Frontal cortex (tissue), 4 donors: Measurements from ENCODE around the gene RNF26. TPM values are rescaled to one million over a fixed set of nuclear protein-coding genes. Genes with fewer than 3 reads are reported as not detected.
A peak's percentile ranks its signal among the peaks of the same experiment; 100 is the strongest.

Experiments used
- DNase-seq, 2 donors: peaks; one replicate each; pipeline ENCODE4 v3.0.0; 2012; ENCODE audit warnings: low spot score in 2 of 2
- FAIRE-seq: peaks from 2 replicates; lab custom pipeline; 2012; peaks lifted over from hg19 to GRCh38; lab: Jason Lieb, UNC
- total RNA-seq: library from RNA; depleted of rRNA; stranded (reverse); fragments of >200 nt; gene quantifications from one replicate; pipeline ENCODE4 v1.2.3, GENCODE V29; 2014
- donor health status: control.
- donor health status: control.
- donor health status: control.

Gene RNF26
- total RNA-seq, 1 donor from 2014 or later: 2.9 TPM

DNA sequence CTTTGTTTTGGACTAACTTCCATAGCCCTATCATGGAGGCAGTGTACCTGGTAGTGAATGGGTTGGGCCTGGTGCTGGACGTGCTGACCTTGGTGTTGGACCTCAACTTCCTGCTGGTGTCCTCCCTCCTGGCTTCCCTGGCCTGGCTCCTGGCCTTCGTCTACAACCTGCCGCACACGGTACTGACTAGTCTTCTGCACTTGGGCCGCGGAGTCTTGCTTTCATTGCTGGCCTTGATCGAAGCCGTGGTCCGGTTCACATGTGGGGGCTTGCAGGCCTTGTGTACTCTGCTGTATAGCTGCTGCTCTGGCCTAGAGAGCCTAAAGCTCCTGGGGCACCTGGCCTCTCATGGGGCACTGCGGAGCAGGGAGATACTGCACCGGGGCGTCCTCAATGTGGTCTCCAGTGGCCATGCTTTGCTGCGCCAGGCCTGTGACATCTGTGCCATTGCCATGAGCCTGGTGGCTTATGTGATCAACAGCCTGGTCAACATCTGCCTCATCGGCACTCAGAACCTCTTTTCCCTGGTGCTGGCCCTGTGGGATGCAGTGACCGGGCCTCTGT, 846 bp downstream of the RNF26 start:
- FAIRE-seq: no peak
- DNase-seq: no peak

GRCh38 chr11:119335655-119336543, 1.6 kb downstream of the RNF26 start:
- FAIRE-seq (no peak), DNase-seq (peak in 1 of 2 donors; percentile 31)

- DNase-seq (no peak), FAIRE-seq (no peak)
These were observed 2.6 kb downstream of the RNF26 start for GRCh38 chr11:119336744-119337469.

GRCh38 chr11:119337581-119338317, 3.4 kb downstream of the RNF26 start:
- FAIRE-seq (no peak), DNase-seq (no peak)

DNA sequence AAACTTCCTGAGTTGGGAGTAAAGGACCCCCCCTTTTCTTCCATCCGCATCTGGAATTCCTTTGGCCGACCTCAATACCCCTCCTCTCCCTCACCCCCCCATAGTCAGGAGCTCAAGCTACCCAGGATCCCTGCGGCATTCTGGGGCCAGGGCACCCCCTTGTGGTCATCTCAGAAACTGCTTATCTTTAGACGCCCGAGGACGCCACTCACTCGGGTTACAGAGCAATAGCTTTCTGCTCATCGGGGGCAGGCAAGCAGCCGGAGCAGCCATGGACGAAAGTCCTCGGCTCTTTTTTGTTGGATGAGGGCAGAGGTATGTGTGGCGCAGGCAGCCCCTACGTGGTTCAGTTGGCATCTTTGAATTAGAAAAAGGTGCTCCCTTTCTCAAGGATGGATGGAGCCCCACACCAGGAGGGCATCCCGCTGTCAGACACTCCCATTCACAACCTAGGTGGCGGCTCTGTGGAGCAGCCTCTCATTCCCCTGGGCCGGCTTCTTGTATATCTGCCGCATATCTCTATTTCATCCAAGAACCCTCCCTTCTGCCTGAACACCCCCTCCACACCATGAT, 4.1 kb downstream of the RNF26 start:
- DNase-seq (peak; percentile 81 to 83), FAIRE-seq (no peak)

- no peak for FAIRE-seq
- DNase-seq: no peak
These were observed 4.8 kb downstream of the RNF26 start for GRCh38 chr11:119338965-119339588.

GRCh38 chr11:119339589-119340334, 5.4 kb downstream of the RNF26 start:
- FAIRE-seq: no peak
- DNase-seq: peak; percentile 88 to 90

DNA sequence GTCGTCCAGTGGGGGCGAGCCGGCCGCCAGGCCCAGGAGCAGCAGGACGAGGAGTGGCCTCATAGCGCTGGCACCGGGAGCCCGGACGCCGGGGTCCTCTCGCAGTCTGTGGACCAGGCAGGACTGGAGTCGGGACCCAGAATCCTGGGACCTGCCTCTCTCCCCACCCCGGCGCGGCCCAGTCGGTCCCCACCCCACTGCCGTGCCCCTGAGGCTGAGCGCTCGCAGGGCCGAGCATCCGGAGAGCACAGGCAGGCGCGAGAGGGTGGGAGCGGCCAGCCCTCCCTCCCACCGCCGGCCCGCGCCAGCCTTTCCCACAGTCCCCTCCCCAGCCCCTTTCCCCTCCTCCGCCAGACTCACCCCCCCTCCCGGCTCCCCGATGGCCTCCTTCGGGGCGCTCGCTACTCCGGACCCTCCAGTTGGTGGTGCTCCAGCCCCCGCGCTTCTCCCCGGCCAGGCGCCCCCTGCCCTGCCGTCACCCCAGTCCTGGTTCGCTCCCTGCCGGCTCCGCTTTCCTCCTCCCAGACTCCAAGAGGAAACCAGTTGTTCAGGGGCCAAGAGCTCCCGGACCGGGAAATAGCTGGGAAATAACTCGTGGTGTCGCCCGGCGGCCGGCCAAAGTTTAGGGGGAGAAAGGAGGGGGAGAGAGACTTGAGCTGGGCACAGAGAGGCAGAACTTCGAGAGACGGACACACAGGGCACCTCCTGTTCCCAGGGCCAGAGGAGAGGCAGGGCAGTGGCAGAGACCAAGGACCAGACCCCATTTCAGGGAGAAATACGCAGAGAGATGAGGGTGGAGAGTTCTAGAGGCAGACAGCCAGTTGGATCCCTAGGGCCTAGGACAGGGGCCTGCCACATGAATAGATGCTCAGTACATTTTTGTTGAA, 6.3 kb downstream of the RNF26 start, which contains the start of gene C1QTNF5:
Gene C1QTNF5 (minus strand): TSS at position 549 of the 887 bp plus-strand sequence. CDS start 486 bp downstream, at position 63.
- FAIRE-seq: no peak
- peak in 1 of 2 donors; percentile 76 for DNase-seq

DNA sequence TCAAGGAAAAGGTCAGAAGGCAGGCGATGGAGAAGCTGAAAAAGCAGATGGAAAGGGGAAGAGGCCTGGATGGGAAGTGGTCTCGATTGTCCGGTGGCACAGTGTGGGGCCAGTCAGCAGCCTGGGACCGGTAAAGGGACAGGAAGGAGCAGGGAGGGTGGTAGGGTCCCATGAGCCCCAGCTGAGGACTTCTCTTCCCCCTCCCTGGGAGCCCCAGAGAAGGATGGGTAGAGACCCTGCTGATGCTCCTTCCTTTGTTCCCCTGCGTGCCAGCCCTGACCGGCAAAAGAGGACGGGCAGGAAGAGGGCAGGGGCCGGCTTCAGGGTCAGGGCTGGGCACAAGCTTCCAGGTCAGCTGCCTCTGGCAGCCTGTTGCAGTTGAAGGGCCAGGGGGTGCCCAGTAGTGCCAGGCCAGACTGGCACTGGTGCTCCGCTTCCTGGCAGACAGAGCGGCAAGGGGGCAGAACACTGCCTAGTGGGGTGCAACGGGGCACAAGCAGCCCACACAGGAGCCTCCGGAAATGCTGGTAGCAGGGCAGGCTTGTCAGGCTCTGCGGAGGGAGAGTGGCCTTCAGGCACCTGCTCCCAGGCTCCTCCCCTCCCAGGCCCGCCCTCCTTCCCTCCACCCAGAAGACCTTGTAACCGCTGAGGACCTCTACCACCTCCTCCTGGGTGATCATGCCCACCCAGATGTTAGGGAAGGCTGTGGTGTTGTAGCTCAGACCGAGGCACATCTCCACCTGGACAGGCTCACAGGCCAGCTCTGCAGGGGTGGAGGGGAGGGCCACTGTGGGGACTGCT, 7.1 kb downstream of the RNF26 start:
- FAIRE-seq: no peak
- no peak for DNase-seq

- DNase-seq (no peak), FAIRE-seq (no peak)
These were observed 7.6 kb downstream of the RNF26 start for GRCh38 chr11:119342023-119342300.

DNA sequence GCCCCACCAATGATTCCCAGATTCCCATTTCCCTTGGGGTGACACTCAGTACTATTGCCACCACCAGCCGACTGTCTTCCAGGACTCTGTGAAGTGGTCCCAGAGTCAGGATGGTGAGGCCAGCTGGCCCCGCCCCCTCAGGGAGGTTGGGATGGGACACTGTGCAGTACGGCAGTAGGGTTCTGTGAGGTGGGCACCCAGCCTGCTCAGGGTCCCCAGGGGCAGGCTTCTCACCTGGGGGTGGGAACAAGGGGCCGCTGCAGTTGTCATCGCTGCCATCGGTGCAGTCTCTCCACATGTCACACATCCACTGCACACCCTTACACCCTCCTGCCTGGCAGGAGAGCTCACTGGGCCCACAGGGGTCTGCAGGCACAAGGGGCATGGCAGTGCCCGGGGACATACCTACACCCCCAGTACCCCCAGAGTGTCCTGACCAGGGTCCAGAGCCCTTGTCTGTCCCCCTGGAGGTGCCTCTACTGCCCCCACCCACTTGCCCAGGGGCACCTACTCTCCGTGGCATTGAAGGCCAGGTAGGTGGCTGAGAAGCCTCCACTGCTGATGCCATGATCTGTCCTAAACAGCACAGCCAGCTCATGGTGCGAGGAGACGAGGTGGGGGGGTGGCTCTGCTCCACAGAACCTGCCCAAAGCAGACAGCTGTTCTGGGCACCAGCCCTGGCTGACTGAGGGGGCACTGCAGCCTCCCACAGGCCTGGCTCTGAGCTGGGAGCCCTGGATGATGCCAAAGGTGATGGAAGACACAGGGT, 8.2 kb downstream of the RNF26 start:
- DNase-seq (no peak), FAIRE-seq (no peak)

DNA sequence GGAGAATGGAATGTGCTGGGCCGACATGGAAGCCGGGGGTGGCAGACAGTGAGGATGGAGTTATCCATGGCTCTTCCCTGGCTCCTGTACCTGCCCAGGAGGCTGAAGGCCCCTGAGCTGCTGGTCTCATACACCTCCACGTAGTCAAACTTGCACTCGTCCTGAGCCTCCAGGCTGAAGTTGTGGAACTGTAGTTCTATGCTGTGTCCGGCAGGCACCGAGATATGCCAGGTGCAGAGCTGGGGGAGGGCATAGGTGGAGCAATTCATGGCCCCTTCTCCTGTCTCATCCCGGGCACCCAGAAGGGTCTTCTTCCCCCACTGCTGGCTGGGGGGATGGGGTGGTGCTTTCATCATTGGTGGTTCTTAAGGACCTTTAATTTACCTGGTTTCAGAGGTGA, 9.4 kb downstream of the RNF26 start:
- no peak for DNase-seq
- FAIRE-seq: no peak

- DNase-seq (no peak), FAIRE-seq (no peak)
These were observed 10.1 kb downstream of the RNF26 start for GRCh38 chr11:119344291-119345010.

DNA sequence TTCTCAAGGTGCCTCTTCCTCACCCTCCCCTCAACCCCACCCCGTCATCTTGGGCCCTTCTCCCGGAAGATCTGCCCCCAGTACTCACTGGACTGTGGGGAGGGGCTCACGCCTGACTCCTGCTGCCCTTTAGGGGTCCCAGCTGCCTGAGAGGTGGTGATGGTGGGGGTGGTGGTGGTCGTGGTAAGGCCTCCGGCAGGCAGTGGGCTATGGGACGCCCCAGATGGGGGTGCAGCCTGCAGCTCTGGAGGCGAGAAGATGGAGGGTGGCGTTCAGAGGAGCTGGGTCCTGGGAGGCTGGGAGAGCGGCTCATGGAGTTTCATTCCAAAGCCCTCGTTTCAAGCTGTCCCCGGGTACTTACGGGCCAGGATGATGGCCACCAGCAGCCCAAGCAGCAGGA, 11.4 kb downstream of the RNF26 start:
- FAIRE-seq (no peak), DNase-seq (no peak)

DNA sequence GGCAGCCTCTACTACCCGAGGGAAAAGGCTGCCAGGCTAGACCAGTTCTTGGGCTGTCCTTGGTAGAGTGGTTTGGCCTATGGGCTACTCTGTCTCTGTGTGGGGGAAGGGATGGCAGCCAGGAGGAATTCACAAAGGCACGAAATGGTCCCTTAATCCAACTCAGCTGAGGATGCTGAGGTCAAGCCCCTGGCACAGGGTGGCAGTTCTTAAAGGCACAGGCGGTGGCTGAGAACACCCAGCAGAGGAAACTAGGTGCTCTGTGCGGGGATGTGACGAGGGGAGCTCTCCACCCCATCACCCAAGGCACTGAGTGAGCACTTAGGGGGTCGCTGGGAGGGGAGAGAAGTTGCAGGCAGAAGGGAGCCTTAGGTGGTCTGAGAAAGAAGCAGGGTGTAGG, 12.3 kb downstream of the RNF26 start, which contains the start of gene MFRP:
Gene MFRP (minus strand): TSS at position 101 of the 400 bp plus-strand sequence. CDS start 192 bp downstream, outside the sequence.
- no peak for DNase-seq
- no peak for FAIRE-seq
